Brain pericyte (primary cell): ENCODE data around the gene GAK.

Source experiments
- DNase-seq: peaks from one replicate; pipeline ENCODE4 v3.0.0-alpha.2; 2012; ENCODE audit warnings: low read depth, low spot score

Gene GAK

GRCh38 chr4:907691-908425 is 24.3 kb downstream of the GAK start:
- DNase-seq: no peak

GRCh38 chr4:907103-907400 is 25.1 kb downstream of the GAK start:
- no peak for DNase-seq

GRCh38 chr4:906339-907102 is 25.6 kb downstream of the GAK start:
- DNase-seq: no peak

- DNase-seq: no peak
These were observed 26.4 kb downstream of the GAK start for GRCh38 chr4:905485-906338.

GRCh38 chr4:903066-904046 is 28.8 kb downstream of the GAK start:
- DNase-seq: no peak

- DNase-seq: no peak
These were observed 30.8 kb downstream of the GAK start for GRCh38 chr4:901192-901910.

- DNase-seq: no peak
These were observed 31.4 kb downstream of the GAK start for GRCh38 chr4:900721-901120.

GRCh38 chr4:900073-900472 is 32.0 kb downstream of the GAK start:
- no peak for DNase-seq

GRCh38 chr4:899556-899906 is 32.6 kb downstream of the GAK start:
- DNase-seq: no peak

GRCh38 chr4:898869-899555 is 33.1 kb downstream of the GAK start:
- DNase-seq: no peak

GRCh38 chr4:898123-898522 is 34.0 kb downstream of the GAK start:
- DNase-seq: no peak

GRCh38 chr4:896630-897029 is 35.5 kb downstream of the GAK start:
- no peak for DNase-seq

GRCh38 chr4:896216-896615 is 35.9 kb downstream of the GAK start:
- DNase-seq: no peak

- no peak for DNase-seq
These were observed 36.5 kb downstream of the GAK start for GRCh38 chr4:895596-895995.

GRCh38 chr4:893995-894705 is 38.0 kb downstream of the GAK start:
- DNase-seq: no peak

- DNase-seq: no peak
These were observed 38.7 kb downstream of the GAK start for GRCh38 chr4:893276-893994.

GRCh38 chr4:892780-893179 is 39.3 kb downstream of the GAK start:
- DNase-seq: no peak

GRCh38 chr4:891747-892146 is 40.4 kb downstream of the GAK start:
- DNase-seq: no peak
